Activated CD8-positive, alpha-beta memory T cell treated with anti-CD3 and anti-CD28 coated beads, Interleukin-2, amount 50 U/mL, for 48 hours (primary cell): Measurements from ENCODE around the gene NMNAT2.

Experiments used
- DNase-seq: peaks from one replicate; pipeline ENCODE4 v3.0.0-alpha.2; 2020

NMNAT2 gene

DNA sequence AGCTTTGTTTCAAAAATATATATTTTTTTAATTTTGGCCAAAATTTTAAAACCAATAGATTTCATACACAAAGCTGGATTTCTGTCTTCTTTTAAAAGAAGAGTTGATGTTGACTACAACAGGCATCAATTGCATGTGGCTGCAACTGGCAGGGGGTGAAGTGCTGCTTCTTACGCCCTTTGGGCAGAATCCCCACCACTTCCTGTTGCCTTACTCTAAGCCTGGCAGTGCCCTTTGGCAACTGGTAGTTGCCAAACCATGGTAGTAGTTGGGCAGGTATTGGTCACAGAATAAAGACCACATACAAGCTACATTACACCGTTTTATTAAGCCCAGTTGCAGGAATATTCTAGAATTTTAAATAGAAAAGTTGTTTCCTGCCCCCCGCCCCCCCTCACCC is 215.1 kb downstream of the NMNAT2 start:
- no peak for DNase-seq

GRCh38 chr1:183200451-183200850 is 217.7 kb downstream of the NMNAT2 start:
- no peak for DNase-seq

- no peak for DNase-seq
These were observed 218.9 kb downstream of the NMNAT2 start for GRCh38 chr1:183199304-183199703.

GRCh38 chr1:183198463-183198862 is 219.7 kb downstream of the NMNAT2 start:
- DNase-seq = no peak
